ENCODE results near the gene TNFSF13. TPM values are rescaled to one million over a fixed set of nuclear protein-coding genes. Genes with fewer than 3 reads are reported as not detected.

The TNFSF13 gene
- total RNA-seq, 1 experiment from 2014 or later: 0.94 TPM

GRCh38 chr17:7509937-7510336, 48.6 kb upstream of the TNFSF13 start:
- no peaks in the 10 kb centered on the region for H3K27me3 ChIP-seq (ENCODE audit: insufficient read depth, low read length)

More at GRCh38 chr17:7509937-7510336, 48.6 kb upstream of the TNFSF13 start:
- Mint-ChIP-seq H3K9me3 (no peaks in the 10 kb centered on the region), H3K27ac (peak overlapping the region in 1 of 3 experiments; percentile 40; a peak in 1 of 7 replicates), H3K36me3 (ENCODE audit: insufficient read depth in 1 of 3, low read depth in 3 of 3) (peaks cover 53 to 96% (median 89%) of the 10 kb centered on the region in 3 experiments), H3K27me3 (ENCODE audit: low read depth) (no peaks in the 10 kb centered on the region), H3K4me1 (no peaks in the 10 kb centered on the region), H3K4me3 (no peak overlapping the region)
- Histone ChIP-seq H3K4ac (ENCODE audit: low read depth, low read length) (no peak overlapping the region), H3K18ac (ENCODE audit: insufficient read length, low read depth, low read length) (no peak overlapping the region), H3K27ac (ENCODE audit: insufficient read length, low read depth, low read length) (no peak overlapping the region), H2BK12ac (ENCODE audit: insufficient read length, low read depth, low read length) (no peak overlapping the region), H3K23me2 (ENCODE audit: insufficient read length, low read depth, low read length, poor library complexity, severe bottlenecking) (no peaks in the 10 kb centered on the region), H3K14ac (ENCODE audit: insufficient read depth, low read length) (no peak overlapping the region), H2BK5ac (ENCODE audit: insufficient read length, low read length) (no peak overlapping the region), H4K91ac (ENCODE audit: insufficient read length, low read depth, low read length) (no peak overlapping the region), H2AK5ac (ENCODE audit: insufficient read length, low read length) (no peak overlapping the region), H3K79me2 (ENCODE audit: insufficient read depth, low read length) (no peaks in the 10 kb centered on the region), H3K4me2 (ENCODE audit: insufficient read depth, insufficient read length, low read length) (no peak overlapping the region), H3T11ph (ENCODE audit: low read length) (no peak overlapping the region), H2BK20ac (ENCODE audit: low read depth, low read length, poor library complexity, severe bottlenecking) (no peak overlapping the region), H2BK120ac (ENCODE audit: low read depth, low read length, poor library complexity, severe bottlenecking) (no peak overlapping the region), H3K9ac (ENCODE audit: extremely low read depth, insufficient read length, low read length) (no peak overlapping the region), H3K56ac (ENCODE audit: insufficient read length, low read depth, low read length) (no peak overlapping the region), H2AFZ (ENCODE audit: low read length) (no peak overlapping the region), H4K8ac (replicated peaks; ENCODE audit: insufficient read length, low read depth, low read length) (no peak overlapping the region), H3K79me1 (ENCODE audit: insufficient read depth, low read depth, low read length, poor library complexity, severe bottlenecking) (no peaks in the 10 kb centered on the region), H3K4me1 (ENCODE audit: insufficient read depth, low read length) (no peaks in the 10 kb centered on the region), H3K9me3 (ENCODE audit: control insufficient read depth, low read depth, low read length) (no peaks in the 10 kb centered on the region), H3K23ac (ENCODE audit: insufficient read length, low read depth, low read length) (no peak overlapping the region), H2BK15ac (ENCODE audit: low read depth, low read length) (no peak overlapping the region), H4K20me1 (ENCODE audit: control insufficient read depth, insufficient read depth, insufficient read length) (no peaks in the 10 kb centered on the region), H4K5ac (ENCODE audit: insufficient read length, low read depth, low read length) (no peak overlapping the region)
- no CpG with 5 or more reads among the region's 5 CpGs for WGBS (ENCODE audit: extremely low coverage, insufficient read length, low lambda C conversion rate)
- TF ChIP-seq CTCF (conservative IDR thresholded peaks at IDR 0.05): no peak
- DNase-seq: no peak
